Keratinocyte (primary cell): ENCODE measurements around the gene GPSM1. TPM values are rescaled to one million over a fixed set of nuclear protein-coding genes. Genes with fewer than 3 reads are reported as not detected.

ENCODE experiments used
- DNase-seq: peaks from one replicate; pipeline ENCODE4 v3.0.0-alpha.2; 2011; ENCODE audit warnings: low read depth, missing footprints, low spot score
- FAIRE-seq: peaks from 2 replicates; lab custom pipeline; 2011; peaks lifted over from hg19 to GRCh38; lab: Jason Lieb, UNC
- H2AFZ ChIP-seq: 2 replicates; pipeline ENCODE4 v1.6.0; 2012; ENCODE audit warnings: low read length, control low read depth, inconsistent platforms; ENCODE audit not compliant: control insufficient read depth
- H3K27ac ChIP-seq: 2 replicates; pipeline ENCODE4 v1.5.1; 2011; ENCODE audit warnings: low read length; ENCODE audit not compliant: control insufficient read depth, insufficient read depth
- H3K27me3 ChIP-seq: 3 replicates; pipeline ENCODE4 v1.6.0; 2011; ENCODE audit warnings: low read length; ENCODE audit not compliant: control insufficient read depth, insufficient read depth; ENCODE audit errors: extremely low read depth
- H3K36me3 ChIP-seq, 2 experiments: 2 replicates in 1 of 2; 3 replicates in 1 of 2; pipeline ENCODE4 v1.5.1; 2011; ENCODE audit warnings: low read length in 2 of 2, mild to moderate bottlenecking in 1 of 2; ENCODE audit not compliant: control insufficient read depth in 2 of 2, insufficient read depth in 2 of 2; ENCODE audit errors: extremely low read depth in 1 of 2
- H3K4me1 ChIP-seq: 3 replicates; pipeline ENCODE4 v1.5.1; 2011; ENCODE audit warnings: low read length; ENCODE audit not compliant: control insufficient read depth, insufficient read depth; ENCODE audit errors: extremely low read depth
- H3K4me2 ChIP-seq: 3 replicates; pipeline ENCODE4 v1.6.0; 2011; ENCODE audit warnings: low read depth, low read length; ENCODE audit not compliant: control insufficient read depth, insufficient read depth; ENCODE audit errors: extremely low read depth
- H3K4me3 ChIP-seq, 3 experiments: fragments of 200-600 bp in 1 of 3; sonication (generic) in 1 of 3; 2 replicates in 2 of 3; 3 replicates in 1 of 3; pipeline ENCODE4 v1.5.1; 2011 to 2016; ENCODE audit warnings: low read length in 3 of 3, mild to moderate bottlenecking in 3 of 3, control low read depth in 2 of 3, inconsistent platforms in 1 of 3, low read depth in 1 of 3, mixed read lengths in 1 of 3, mixed run types in 1 of 3, moderate library complexity in 1 of 3; ENCODE audit not compliant: control insufficient read depth in 2 of 3, insufficient read depth in 2 of 3; ENCODE audit errors: extremely low read depth in 1 of 3
- H3K79me2 ChIP-seq: 2 replicates; pipeline ENCODE4 v1.6.0; 2012; ENCODE audit warnings: low read length; ENCODE audit not compliant: control insufficient read depth, insufficient read depth
- H3K9ac ChIP-seq: 3 replicates; pipeline ENCODE4 v1.6.0; 2011; ENCODE audit warnings: low read length; ENCODE audit not compliant: control insufficient read depth, insufficient read depth; ENCODE audit errors: extremely low read depth
- H3K9me1 ChIP-seq: 3 replicates; pipeline ENCODE4 v1.6.0; 2011; ENCODE audit warnings: low read length; ENCODE audit not compliant: control insufficient read depth, insufficient read depth; ENCODE audit errors: extremely low read depth
- H3K9me3 ChIP-seq: 2 replicates; pipeline ENCODE4 v1.5.1; 2012; ENCODE audit warnings: low read depth, low read length; ENCODE audit not compliant: control insufficient read depth
- H4K20me1 ChIP-seq: 3 replicates; pipeline ENCODE4 v1.6.0; 2011; ENCODE audit warnings: low read length; ENCODE audit not compliant: control insufficient read depth, insufficient read depth; ENCODE audit errors: extremely low read depth
- EZH2 ChIP-seq: IDR thresholded peaks from one replicate; pipeline ENCODE4 v1.6.1; 2012; ENCODE audit warnings: inconsistent platforms, mild to moderate bottlenecking, low read length, moderate library complexity
- dilution Hi-C: fragments of 300-500 bp; cut with MboI; formaldehyde crosslinking; loops from one replicate; pipeline ENCODE4 v1.7.0; 2020; ENCODE audit warnings: low sequenced_read_pairs; ENCODE audit not compliant: extremely low pct_ligation_motif_present
- polyA plus RNA-seq, 5 experiments: library from polyadenylated mRNA; depleted of rRNA in 3 of 5; stranded (reverse) in 3 of 5; stranded (forward) in 1 of 5; unstranded in 1 of 5; fragments of >200 nt; gene quantifications; 1 replicate in 1 of 5; 2 replicates in 3 of 5; 3 replicates in 1 of 5; pipeline versions ENCODE4 v1.2.1 to v1.2.3, GENCODE V29; 2011 to 2012; ENCODE audit warnings: missing spikeins in 2 of 5, low read depth in 1 of 5, low replicate concordance in 1 of 5
- TF ChIP-seq, protein P1 (sequence below), 3 experiments: IDR thresholded peaks in 1 of 3; conservative IDR thresholded peaks in 1 of 3; optimal IDR thresholded peaks in 1 of 3; 2 replicates in 2 of 3; 3 replicates in 1 of 3; pipeline versions ENCODE3 to v1.5.1; 2011; ENCODE audit warnings: low read length in 3 of 3, mild to moderate bottlenecking in 3 of 3, moderate library complexity in 2 of 3, control low read depth in 1 of 3, inconsistent platforms in 1 of 3; ENCODE audit not compliant: insufficient read depth in 2 of 3; ENCODE audit errors: extremely low read depth in 1 of 3

The GPSM1 gene
- polyA plus RNA-seq, 1 donor (not counting 4 experiments of a cell fraction or from before 2014, with no cell fraction given) = 2.5 TPM

DNA sequence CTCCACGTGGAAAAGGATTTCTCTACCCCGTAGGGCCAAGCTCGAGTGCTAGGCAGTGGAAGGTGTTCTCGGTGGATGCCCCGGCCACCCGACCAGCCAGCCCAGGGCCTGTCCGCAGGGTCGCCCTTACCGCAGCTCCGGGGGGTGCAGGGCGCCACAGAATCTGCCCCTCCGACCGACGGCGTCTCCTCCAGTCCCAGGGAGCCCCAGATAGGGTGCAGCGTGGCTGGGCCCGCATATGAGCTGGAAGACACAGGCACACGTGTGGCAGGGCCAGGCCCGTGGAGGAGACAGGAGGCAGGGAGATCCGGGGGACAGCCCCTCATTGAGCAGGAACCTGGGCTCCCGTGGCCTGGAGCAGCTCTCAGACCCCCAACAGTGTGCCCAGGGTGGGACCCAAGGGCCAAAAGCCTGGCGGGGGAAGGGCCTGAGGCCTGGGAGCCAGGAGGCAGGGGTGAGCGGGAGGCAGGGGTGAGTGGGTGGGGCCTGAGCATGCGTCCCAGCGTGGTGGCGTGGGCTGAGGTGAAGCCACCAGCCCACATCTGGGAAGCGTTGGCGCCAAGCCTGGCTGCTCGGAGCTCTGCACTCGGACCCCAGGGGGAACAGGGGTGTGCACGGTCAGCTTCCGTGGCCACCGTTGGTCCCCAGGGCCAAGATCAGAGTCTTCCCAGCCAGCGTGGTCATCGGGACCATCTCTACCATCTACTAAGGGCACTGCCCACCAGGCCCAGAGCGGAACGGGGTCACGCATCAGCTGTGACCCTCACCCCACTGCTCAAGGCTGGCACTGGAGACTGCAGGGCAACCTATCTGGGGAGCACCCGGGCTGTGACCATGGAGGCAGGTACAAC is 45.7 kb upstream of the GPSM1 start:
- TF ChIP-seq EZH2 = no peak
- TF ChIP-seq, protein P1, sequence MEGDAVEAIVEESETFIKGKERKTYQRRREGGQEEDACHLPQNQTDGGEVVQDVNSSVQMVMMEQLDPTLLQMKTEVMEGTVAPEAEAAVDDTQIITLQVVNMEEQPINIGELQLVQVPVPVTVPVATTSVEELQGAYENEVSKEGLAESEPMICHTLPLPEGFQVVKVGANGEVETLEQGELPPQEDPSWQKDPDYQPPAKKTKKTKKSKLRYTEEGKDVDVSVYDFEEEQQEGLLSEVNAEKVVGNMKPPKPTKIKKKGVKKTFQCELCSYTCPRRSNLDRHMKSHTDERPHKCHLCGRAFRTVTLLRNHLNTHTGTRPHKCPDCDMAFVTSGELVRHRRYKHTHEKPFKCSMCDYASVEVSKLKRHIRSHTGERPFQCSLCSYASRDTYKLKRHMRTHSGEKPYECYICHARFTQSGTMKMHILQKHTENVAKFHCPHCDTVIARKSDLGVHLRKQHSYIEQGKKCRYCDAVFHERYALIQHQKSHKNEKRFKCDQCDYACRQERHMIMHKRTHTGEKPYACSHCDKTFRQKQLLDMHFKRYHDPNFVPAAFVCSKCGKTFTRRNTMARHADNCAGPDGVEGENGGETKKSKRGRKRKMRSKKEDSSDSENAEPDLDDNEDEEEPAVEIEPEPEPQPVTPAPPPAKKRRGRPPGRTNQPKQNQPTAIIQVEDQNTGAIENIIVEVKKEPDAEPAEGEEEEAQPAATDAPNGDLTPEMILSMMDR (optimal IDR thresholded peaks at IDR 0.05 in 1 of 3, IDR thresholded peaks at IDR 0.05 in 1 of 3, conservative IDR thresholded peaks at IDR 0.05 in 1 of 3; ENCODE audit: extremely low read depth in 1 of 3, insufficient read depth in 2 of 3, low read length in 3 of 3) = no peak
- no peak for DNase-seq
- FAIRE-seq = no peak
- Histone ChIP-seq H3K4me1 (peaks cover 3% of the 10 kb centered on the region), H3K9me3 (no peaks in the 10 kb centered on the region), H3K27me3 (peaks cover 38% of the 10 kb centered on the region), H2AFZ (no peak overlapping the region), H3K9me1 (no peaks in the 10 kb centered on the region), H4K20me1 (no peaks in the 10 kb centered on the region), H3K9ac (no peak overlapping the region), H3K4me3 (no peak overlapping the region), H3K36me3 (no peaks in the 10 kb centered on the region), H3K4me2 (no peak overlapping the region), H3K79me2 (no peaks in the 10 kb centered on the region), H3K27ac (no peak overlapping the region)
- dilution Hi-C loops = no loop called here

DNA sequence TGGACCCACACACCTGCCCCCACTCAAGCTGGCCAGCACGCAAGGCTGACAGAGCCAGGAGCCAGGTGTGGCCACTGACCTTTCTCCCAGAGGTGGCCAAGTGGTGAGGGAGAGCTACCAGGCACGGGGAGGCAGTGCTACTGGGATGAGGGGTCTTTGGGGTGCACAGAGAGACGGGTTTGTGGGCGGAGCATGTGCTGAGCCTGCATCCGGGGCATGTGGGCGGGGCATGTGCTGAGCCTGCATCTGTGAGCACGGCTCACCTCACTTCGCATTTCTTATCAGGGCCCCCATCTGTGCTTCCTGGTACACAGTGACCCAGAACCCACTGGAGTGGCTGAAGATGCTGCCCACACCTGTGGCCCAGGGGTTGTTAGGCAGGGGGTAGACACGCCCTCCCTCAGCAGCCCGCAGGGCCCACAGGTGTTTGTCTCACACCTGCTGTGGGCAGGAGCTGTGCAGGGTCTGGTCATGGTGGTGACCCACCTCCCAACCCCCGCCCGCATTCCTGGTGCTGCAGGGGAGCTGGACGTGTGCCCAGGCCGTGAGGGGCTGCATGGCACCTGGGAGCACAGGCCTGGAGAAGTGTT is 45.0 kb upstream of the GPSM1 start:
- Histone ChIP-seq H3K79me2 (no peaks in the 10 kb centered on the region), H3K4me3 (no peak overlapping the region), H3K27ac (no peak overlapping the region), H3K4me1 (peaks cover 3% of the 10 kb centered on the region), H2AFZ (no peak overlapping the region), H3K9ac (no peak overlapping the region), H3K4me2 (no peak overlapping the region), H4K20me1 (no peaks in the 10 kb centered on the region), H3K27me3 (peaks cover 42% of the 10 kb centered on the region), H3K36me3 (no peaks in the 10 kb centered on the region), H3K9me3 (no peaks in the 10 kb centered on the region), H3K9me1 (no peaks in the 10 kb centered on the region)
- no peak for DNase-seq
- dilution Hi-C loops = no loop called here
- no peak for FAIRE-seq
- TF ChIP-seq EZH2 = no peak
- TF ChIP-seq, protein P1 (optimal IDR thresholded peaks at IDR 0.05 in 1 of 3, IDR thresholded peaks at IDR 0.05 in 1 of 3, conservative IDR thresholded peaks at IDR 0.05 in 1 of 3; ENCODE audit: extremely low read depth in 1 of 3, insufficient read depth in 2 of 3, low read length in 3 of 3) = no peak
